HEK293 (cell line): ENCODE data around the gene CA10.

Experiments used
- KLF16 ChIP-seq: fragments of 450-650 bp; formaldehyde crosslinking; IDR thresholded peaks from 2 replicates; pipeline ENCODE4 v1.5.1; 2017; ENCODE audit warnings: missing biosample characterization, missing genetic modification characterization
- MZF1 ChIP-seq: fragments of 450-650 bp; formaldehyde crosslinking; IDR thresholded peaks from 2 replicates; pipeline ENCODE4 v1.5.1; 2017; ENCODE audit warnings: missing biosample characterization, missing genetic modification characterization, borderline replicate concordance
- ZBTB20 ChIP-seq: fragments of 450-650 bp; formaldehyde crosslinking; IDR thresholded peaks from 2 replicates; pipeline ENCODE4 v1.5.1; 2016; ENCODE audit warnings: missing biosample characterization, missing genetic modification characterization
- ZNF184 ChIP-seq: fragments of 450-650 bp; IDR thresholded peaks from 2 replicates; pipeline ENCODE4 v1.5.1; 2018; ENCODE audit warnings: missing biosample characterization, mild to moderate bottlenecking, missing genetic modification characterization
- ZNF366 ChIP-seq: fragments of 450-650 bp; formaldehyde crosslinking; conservative IDR thresholded peaks from 2 replicates; pipeline ENCODE4 v1.5.1; 2016; ENCODE audit warnings: missing biosample characterization, missing genetic modification characterization
- ZNF433 ChIP-seq: fragments of 450-650 bp; formaldehyde crosslinking; IDR thresholded peaks from 2 replicates; pipeline ENCODE4 v1.5.1; 2016; ENCODE audit warnings: missing biosample characterization, missing genetic modification characterization, low read depth
- ZNF549 ChIP-seq: fragments of 450-650 bp; IDR thresholded peaks from 2 replicates; pipeline ENCODE4 v1.5.1; 2018; ENCODE audit warnings: missing biosample characterization, missing genetic modification characterization, mild to moderate bottlenecking, inconsistent platforms, moderate library complexity
- TF ChIP-seq, protein P1 (sequence below): fragments of 450-650 bp; formaldehyde crosslinking; IDR thresholded peaks from 2 replicates; pipeline ENCODE4 v1.5.1; 2016; ENCODE audit warnings: missing biosample characterization, missing genetic modification characterization
- TF ChIP-seq, protein P2 (sequence below): fragments of 450-650 bp; formaldehyde crosslinking; IDR thresholded peaks from 2 replicates; pipeline ENCODE4 v1.5.1; 2016; ENCODE audit warnings: missing biosample characterization, missing genetic modification characterization, borderline replicate concordance
- TF ChIP-seq, protein P3 (sequence below): fragments of 450-650 bp; formaldehyde crosslinking; IDR thresholded peaks from 2 replicates; pipeline ENCODE4 v1.5.1; 2016; ENCODE audit warnings: missing biosample characterization, missing genetic modification characterization

DNA sequence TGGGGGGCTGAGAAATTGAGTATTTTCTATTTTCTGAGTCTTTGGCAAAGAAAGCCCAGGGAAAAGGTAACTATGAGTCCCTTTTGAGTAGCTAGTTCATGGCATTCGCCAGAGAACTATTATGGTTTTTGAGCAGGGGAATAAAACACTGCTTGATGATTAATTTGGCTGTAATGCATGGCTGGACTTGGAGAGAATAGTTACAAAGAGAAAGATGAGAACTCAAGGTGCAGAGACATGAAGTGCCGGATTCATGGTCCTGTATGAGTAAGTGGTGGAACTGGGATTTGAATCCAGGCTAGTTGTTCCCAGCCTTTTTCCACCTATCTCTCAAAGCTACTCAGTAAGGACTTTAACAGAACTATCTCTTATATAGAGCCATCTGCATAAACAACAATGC lies 266.6 kb downstream of the CA10 start:
- TF ChIP-seq, protein P1, sequence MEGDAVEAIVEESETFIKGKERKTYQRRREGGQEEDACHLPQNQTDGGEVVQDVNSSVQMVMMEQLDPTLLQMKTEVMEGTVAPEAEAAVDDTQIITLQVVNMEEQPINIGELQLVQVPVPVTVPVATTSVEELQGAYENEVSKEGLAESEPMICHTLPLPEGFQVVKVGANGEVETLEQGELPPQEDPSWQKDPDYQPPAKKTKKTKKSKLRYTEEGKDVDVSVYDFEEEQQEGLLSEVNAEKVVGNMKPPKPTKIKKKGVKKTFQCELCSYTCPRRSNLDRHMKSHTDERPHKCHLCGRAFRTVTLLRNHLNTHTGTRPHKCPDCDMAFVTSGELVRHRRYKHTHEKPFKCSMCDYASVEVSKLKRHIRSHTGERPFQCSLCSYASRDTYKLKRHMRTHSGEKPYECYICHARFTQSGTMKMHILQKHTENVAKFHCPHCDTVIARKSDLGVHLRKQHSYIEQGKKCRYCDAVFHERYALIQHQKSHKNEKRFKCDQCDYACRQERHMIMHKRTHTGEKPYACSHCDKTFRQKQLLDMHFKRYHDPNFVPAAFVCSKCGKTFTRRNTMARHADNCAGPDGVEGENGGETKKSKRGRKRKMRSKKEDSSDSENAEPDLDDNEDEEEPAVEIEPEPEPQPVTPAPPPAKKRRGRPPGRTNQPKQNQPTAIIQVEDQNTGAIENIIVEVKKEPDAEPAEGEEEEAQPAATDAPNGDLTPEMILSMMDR (tag by site-specific recombination), result no peak
- TF ChIP-seq ZNF433 (tag by site-specific recombination), result no peak
- no peak for TF ChIP-seq ZNF549
- no peak for TF ChIP-seq ZBTB20
- no peak for TF ChIP-seq ZNF184 (tag by site-specific recombination)
- TF ChIP-seq MZF1 (tag by site-specific recombination), result no peak
- TF ChIP-seq ZNF366 (tag by site-specific recombination), result no peak
- TF ChIP-seq, protein P2, sequence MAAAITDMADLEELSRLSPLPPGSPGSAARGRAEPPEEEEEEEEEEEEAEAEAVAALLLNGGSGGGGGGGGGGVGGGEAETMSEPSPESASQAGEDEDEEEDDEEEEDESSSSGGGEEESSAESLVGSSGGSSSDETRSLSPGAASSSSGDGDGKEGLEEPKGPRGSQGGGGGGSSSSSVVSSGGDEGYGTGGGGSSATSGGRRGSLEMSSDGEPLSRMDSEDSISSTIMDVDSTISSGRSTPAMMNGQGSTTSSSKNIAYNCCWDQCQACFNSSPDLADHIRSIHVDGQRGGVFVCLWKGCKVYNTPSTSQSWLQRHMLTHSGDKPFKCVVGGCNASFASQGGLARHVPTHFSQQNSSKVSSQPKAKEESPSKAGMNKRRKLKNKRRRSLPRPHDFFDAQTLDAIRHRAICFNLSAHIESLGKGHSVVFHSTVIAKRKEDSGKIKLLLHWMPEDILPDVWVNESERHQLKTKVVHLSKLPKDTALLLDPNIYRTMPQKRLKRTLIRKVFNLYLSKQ, result no peak
- TF ChIP-seq KLF16, result no peak
- TF ChIP-seq, protein P3, sequence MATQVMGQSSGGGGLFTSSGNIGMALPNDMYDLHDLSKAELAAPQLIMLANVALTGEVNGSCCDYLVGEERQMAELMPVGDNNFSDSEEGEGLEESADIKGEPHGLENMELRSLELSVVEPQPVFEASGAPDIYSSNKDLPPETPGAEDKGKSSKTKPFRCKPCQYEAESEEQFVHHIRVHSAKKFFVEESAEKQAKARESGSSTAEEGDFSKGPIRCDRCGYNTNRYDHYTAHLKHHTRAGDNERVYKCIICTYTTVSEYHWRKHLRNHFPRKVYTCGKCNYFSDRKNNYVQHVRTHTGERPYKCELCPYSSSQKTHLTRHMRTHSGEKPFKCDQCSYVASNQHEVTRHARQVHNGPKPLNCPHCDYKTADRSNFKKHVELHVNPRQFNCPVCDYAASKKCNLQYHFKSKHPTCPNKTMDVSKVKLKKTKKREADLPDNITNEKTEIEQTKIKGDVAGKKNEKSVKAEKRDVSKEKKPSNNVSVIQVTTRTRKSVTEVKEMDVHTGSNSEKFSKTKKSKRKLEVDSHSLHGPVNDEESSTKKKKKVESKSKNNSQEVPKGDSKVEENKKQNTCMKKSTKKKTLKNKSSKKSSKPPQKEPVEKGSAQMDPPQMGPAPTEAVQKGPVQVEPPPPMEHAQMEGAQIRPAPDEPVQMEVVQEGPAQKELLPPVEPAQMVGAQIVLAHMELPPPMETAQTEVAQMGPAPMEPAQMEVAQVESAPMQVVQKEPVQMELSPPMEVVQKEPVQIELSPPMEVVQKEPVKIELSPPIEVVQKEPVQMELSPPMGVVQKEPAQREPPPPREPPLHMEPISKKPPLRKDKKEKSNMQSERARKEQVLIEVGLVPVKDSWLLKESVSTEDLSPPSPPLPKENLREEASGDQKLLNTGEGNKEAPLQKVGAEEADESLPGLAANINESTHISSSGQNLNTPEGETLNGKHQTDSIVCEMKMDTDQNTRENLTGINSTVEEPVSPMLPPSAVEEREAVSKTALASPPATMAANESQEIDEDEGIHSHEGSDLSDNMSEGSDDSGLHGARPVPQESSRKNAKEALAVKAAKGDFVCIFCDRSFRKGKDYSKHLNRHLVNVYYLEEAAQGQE (tag by site-specific recombination), result no peak
